GM21381 (cell line): ENCODE measurements around the gene RNASET2.

ENCODE experiments used
- ATAC-seq: cut with Tn5 transposase; IDR thresholded peaks from one replicate; pipeline ENCODE4 v1.9.1; 2021; ENCODE audit warnings: mild to moderate bottlenecking, moderate library complexity; ENCODE audit not compliant: unreplicated experiment

Gene RNASET2

DNA sequence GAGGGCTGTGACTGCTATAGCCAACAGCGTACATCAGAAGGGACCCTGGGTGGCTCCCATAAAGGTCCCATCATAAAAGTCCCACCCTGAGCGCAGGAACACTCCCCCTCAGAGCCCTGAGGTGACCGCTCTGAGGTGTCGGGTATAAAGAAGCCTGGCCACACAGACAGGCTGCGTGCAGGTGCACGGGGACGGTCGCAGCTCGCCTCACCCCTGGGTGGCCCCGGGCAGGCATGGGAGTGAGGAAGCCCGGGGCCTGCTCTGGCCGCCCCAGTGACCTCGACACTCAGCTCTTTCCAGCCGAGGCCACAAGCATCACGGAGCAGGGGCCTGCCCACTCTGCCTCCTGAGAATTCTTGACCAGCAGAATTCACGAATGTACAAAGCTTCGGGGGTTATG, 14.4 kb upstream of the RNASET2 start:
- ATAC-seq, result no peak

DNA sequence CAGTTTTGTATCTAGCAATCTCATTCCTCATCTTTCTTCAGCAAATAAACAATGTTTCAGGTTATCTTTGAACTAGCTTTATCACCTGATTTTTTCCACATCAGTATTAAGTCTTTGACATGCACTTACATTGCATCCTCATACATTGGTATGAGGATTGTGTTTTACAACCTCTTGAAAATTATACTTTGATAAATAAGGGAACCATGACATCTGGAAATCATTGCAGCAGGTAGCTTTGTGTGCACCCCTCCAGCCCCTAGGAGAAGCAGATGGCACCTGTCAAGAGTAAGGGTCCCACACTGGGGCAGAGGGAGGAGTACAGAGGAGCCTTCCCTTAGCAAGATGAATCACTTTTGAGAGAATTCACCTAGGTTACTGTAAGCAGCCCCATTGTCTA, 13.7 kb upstream of the RNASET2 start:
- no peak for ATAC-seq

- no peak for ATAC-seq
These were observed 13.1 kb upstream of the RNASET2 start for GRCh38 chr6:166969390-166970002.

DNA sequence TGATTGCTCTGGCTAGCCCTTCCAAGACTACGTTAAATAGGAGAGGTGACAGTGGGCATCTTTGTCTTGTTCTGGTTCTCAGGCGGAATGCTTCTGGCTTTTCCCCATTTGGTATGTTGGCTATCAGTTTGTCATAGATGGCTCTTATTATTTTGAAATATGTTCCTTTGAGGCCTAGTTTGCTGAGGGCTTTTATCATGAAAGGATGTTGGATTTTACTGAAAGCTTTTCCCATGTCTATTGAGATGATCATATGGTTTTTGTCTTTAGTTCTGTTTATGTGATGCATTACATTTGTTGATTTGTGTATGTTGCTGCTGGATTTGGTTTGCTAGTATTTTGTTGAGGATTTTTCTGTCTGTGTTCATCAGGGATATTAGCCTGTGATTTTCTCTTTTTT, 9.9 kb upstream of the RNASET2 start:
- ATAC-seq, result no peak

- ATAC-seq, result no peak
These were observed 4.2 kb upstream of the RNASET2 start for GRCh38 chr6:166960609-166960978.

- no peak for ATAC-seq
These were observed 3.7 kb upstream of the RNASET2 start for GRCh38 chr6:166959911-166960608.

DNA sequence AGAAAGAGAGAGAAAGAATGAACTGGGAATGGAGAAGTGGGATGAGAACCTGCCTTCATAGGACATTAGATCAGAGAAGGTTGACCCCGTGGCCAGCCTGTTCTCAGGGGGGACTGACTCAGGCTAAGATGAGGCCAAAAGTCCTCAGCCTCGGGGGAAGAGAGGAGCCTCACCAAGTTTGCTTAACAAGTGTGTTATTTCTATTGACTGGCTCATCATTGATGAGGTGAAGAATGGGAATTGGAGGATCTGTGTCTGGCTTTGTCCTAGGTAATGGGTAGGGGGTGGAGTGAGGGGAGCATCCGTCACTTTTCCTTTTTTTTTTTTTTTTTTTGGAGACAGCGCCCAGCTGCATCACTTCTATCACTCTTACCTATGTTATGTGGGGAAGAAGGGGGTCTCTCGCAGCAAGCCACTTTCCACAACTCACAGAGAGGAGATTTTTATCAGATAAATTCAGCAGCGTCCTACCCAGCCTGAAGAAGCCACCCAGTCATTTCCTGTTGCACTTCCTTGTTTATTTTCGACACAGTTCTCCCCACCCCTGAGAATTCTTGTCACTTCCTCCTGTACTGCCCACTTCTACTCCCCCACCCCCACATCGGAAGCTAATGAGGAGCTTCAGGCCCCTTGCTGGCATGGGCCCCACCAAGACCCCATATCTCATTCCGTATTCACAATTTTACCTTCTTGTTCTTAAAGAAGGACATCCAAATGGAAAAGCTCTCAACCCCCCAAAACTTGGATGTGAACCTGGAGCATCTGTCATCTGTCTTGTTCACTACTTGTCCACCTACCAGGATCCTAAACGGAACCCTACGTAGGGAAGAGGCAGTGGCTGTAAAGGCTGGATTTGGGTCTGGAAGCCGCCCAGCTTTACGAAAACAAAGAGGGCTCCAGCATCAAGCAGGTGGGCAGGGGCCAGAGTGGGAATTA, 2.8 kb upstream of the RNASET2 start:
- peak; percentile 23 for ATAC-seq

DNA sequence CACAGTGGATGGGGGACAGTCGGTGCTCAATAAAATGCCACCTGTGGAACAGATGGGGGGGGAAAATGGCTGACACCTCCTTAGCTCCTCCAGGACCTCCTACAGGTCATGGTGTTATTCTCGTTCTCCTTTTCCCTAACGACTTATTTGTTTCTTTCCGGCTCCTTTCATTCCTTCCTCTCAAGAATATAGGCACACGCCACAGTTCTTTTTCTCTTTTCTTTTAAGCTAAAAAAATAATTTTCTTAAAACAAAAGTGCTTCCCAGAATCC, 1.4 kb upstream of the RNASET2 start:
- ATAC-seq, result no peak

- peak; percentile 38 for ATAC-seq
These were observed 896 bp upstream of the RNASET2 start for GRCh38 chr6:166957087-166957804.

DNA sequence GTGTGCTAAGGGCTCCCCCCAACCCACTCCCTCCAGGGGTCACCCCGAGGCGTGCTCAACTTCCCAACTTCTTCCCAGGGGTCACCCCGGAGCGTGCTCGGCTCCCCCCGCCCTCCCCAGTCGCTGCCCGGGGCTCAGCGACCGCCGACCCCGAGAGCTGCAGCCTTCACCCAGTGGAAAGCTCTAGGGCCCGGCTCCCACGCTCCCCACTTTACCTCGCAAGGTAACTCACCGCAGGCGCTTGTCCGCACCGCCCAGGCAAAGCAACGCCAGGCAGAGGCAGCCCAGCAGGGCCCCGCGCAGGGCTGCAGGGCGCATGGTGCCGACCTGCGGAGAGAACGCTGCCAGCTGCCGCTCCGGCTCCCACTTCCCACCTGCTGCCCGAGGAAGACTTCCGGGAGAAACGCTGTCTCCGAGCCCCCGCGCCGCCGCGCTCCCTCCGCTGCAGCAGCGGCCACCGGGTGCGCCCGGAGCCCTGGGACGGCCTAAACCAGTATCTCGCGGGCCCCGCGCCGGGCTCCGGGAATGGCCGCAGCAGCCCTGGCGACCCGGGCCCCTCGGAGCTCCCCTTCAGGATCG, 396 bp downstream of the RNASET2 start:
- ATAC-seq, result peak; percentile 2

- ATAC-seq, result no peak
These were observed 1.1 kb downstream of the RNASET2 start for GRCh38 chr6:166955121-166955864.

DNA sequence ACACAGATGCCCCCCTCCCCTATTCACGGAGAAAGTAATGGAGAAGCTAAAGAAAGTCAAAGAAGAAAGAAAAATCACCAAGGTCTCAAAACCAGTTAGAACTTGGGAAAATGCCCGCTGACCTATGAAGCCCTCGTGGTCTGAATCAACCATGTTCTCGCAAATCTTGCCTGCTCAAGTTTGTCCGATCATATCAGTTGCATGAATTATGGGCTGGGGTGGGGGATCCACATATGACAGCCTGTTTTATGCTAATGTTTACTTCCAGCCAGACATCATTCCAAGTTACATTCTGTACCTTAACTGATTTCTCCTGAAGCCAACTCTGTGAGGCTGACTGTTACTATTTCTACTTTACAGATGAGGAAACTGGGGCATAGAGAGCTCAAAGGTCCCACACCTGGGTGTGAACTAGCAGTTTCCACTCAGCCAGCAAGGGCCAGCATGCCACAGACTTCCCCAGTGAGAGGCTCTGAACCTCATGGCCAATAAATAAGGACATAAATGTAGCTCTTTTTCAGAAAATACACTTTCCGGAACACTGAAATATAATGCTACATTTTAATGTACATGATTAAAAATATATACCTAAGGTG, 2.1 kb downstream of the RNASET2 start:
- no peak for ATAC-seq

- ATAC-seq, result no peak
These were observed 3.5 kb downstream of the RNASET2 start for GRCh38 chr6:166952567-166953486.

GRCh38 chr6:166952121-166952520, 4.2 kb downstream of the RNASET2 start:
- ATAC-seq, result no peak

DNA sequence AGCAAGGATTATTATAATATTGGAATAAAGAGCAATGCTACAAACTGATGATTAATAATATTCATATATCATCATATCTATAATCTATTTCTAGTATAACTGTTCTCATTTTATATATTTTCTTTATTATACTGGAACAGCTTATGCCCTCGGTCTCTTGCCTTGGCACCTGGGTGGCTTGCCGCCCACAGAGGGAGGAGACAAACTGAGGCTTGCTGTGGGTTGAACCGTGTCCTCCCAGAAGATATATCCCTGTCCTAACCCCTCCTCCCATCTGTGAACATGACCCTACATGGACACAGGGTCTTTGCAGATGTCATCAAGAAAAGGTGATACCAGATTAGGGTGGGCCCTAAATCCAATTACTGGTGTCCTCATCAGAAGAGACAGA, 4.7 kb downstream of the RNASET2 start:
- no peak for ATAC-seq

GRCh38 chr6:166950892-166951669, 5.3 kb downstream of the RNASET2 start:
- peak; percentile 86 for ATAC-seq

DNA sequence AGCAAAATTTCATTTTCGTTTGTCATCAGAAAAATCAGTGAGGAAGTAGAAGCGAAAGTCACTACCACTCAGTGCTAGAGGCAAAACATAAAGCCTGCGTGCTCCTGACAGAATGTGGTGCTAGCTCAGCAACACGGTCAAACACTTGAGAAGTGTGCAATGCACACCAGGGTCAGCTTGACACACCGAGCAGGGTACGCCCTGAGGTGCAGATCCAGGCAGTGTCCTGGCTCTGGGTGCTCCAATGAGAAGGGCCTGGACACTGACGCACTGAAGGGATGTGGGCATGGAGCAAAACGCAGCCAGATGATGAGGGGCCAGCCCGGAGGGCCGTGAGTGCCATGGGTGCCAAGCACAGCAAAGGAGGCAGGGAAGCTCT, 5.9 kb downstream of the RNASET2 start:
- ATAC-seq, result peak; percentile 39
